ENCODE data around the gene FGFR3.
A peak's percentile ranks its signal among the peaks of the same experiment; 100 is the strongest.

The FGFR3 gene

DNA sequence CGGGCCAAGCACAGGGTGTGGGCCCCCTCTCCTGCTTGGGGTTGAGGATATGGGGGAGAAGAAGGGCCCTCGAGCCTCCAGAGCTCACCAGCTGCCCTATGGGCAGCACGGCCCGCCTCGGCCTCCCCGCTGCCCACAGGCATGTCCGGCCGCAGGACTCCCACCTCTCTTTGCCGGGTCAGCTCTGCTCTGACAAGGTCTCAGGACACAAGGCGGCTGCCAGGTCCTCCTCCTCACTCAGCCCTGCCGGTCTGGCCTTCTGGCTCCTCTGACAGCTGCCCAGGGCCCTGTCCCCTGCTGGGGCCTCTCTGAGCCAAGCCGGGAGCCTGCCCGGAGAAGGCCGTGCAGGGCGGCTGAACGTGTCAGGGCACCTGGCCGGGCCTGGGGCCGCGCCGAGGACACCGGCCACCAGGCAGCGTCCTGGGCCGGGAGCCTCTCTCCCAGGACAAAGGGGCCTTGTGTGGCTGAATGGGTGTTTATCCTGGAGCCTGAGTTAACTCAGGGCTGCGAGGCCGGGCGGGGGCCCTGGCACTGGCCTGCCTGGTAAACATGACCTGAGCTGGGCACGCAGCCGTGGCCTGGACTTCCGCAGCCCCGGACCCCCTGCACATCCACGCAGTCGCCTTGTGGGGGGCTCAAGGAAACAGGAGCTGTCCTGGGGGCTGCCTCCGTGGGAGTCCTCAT, 46.0 kb upstream of the FGFR3 start:
- H3K4me3 ChIP-seq (ENCODE audit: low read length), result no peak overlapping the region
- TF ChIP-seq, protein P1, sequence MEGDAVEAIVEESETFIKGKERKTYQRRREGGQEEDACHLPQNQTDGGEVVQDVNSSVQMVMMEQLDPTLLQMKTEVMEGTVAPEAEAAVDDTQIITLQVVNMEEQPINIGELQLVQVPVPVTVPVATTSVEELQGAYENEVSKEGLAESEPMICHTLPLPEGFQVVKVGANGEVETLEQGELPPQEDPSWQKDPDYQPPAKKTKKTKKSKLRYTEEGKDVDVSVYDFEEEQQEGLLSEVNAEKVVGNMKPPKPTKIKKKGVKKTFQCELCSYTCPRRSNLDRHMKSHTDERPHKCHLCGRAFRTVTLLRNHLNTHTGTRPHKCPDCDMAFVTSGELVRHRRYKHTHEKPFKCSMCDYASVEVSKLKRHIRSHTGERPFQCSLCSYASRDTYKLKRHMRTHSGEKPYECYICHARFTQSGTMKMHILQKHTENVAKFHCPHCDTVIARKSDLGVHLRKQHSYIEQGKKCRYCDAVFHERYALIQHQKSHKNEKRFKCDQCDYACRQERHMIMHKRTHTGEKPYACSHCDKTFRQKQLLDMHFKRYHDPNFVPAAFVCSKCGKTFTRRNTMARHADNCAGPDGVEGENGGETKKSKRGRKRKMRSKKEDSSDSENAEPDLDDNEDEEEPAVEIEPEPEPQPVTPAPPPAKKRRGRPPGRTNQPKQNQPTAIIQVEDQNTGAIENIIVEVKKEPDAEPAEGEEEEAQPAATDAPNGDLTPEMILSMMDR (conservative IDR thresholded peaks at IDR 0.05; ENCODE audit: low read depth, low read length), result no peak
- no peak for DNase-seq (ENCODE audit: low read depth)

DNA sequence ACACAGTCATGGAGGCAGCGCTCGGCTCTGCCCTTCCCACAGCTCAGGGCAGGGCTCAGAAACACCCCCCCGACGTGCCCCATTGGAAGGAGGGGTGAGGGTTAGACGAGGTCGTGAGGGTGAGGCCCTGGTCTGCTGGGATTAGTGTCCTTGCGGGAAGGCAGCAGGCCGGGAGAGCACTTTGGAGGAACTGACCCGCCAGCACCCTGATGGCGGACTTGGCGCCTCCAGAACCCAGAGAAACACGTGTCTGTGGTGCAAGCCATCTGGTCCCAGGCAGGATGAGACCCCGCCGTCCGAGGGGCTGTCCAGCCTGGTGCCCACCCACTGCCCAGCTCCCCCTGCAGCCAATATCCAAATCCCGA, 45.5 kb upstream of the FGFR3 start:
- no peak for DNase-seq (ENCODE audit: low read depth)
- H3K4me3 ChIP-seq (ENCODE audit: low read length), result no peak overlapping the region
- TF ChIP-seq, protein P1 (conservative IDR thresholded peaks at IDR 0.05; ENCODE audit: low read depth, low read length), result no peak

DNA sequence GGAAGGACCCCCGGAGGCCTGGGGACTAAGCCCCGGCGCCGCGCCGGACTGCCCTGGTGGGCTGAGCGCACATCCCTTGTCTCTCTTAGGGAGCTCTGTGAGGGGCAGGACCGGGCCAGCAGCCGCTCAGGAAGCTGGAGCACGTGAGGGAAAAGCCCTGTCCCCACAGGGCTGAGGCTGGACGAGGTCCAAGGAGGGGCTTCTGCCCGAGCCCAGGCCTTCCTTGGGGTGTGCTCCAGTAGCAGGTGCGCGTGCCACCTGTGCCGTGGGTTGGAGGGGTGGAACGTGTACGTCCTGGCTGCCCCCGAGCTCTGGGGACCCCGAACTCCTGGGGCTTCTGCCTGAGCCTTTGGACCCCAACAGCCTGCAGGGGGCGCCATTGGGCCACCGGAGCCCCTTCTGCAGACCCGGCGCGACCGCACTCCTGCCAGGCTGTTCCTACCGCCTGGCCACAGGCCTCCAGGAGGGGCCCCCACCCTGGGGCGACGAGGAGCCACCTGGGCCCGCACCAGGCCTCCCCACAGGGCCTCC, 44.6 kb upstream of the FGFR3 start:
- no peak for DNase-seq (ENCODE audit: low read depth)
- TF ChIP-seq, protein P1 (conservative IDR thresholded peaks at IDR 0.05; ENCODE audit: low read depth, low read length), result peak; percentile 79
- no peak overlapping the region for H3K4me3 ChIP-seq (ENCODE audit: low read length)

GRCh38 chr4:1749370-1749769, 43.7 kb upstream of the FGFR3 start:
- no peak overlapping the region for H3K4me3 ChIP-seq (ENCODE audit: low read length)
- no peak for DNase-seq (ENCODE audit: low read depth)
- TF ChIP-seq, protein P1 (conservative IDR thresholded peaks at IDR 0.05; ENCODE audit: low read depth, low read length), result no peak

DNA sequence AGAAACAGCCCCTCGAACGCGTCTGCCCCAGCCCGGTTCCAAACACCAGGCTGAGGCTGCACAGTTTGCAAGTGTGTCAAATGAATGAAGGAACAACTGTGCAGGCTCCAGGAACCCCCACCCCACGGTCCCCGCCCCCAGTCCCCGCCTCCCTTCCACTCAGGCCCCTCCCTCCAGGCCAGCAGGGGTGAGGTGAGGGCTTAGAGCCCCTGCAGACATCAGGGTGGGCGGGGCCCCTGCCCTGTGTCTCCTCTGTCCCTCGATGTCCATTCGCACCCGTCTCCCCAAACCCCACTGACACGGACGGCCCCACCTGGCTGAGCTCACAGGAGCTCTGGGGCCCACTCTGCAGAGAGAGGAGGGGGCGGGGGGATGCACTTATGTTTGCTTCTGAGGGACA, 43.3 kb upstream of the FGFR3 start:
- no peak for DNase-seq (ENCODE audit: low read depth)
- TF ChIP-seq, protein P1 (conservative IDR thresholded peaks at IDR 0.05; ENCODE audit: low read depth, low read length), result no peak
- no peak overlapping the region for H3K4me3 ChIP-seq (ENCODE audit: low read length)

GRCh38 chr4:1750381-1751154, 42.5 kb upstream of the FGFR3 start:
- DNase-seq (ENCODE audit: low read depth), result no peak
- H3K4me3 ChIP-seq (ENCODE audit: low read length), result no peak overlapping the region
- TF ChIP-seq, protein P1 (conservative IDR thresholded peaks at IDR 0.05; ENCODE audit: low read depth, low read length), result no peak

Data from retinal pigment epithelial cell (primary cell).